Amniotic epithelial cell (primary cell): ENCODE data around the gene SRD5A2.
A peak's percentile ranks its signal among the peaks of the same experiment; 100 is the strongest.
"Not testable (repeated sequence)": the region's sequence is repeated elsewhere in the genome, so short reads cannot be mapped to it uniquely, and the experiment has no call there.

Source experiments
- DNase-seq: peaks from one replicate; pipeline ENCODE4 v3.0.0-alpha.2; 2010; ENCODE audit warnings: low read depth

Gene SRD5A2

GRCh38 chr2:31533036-31533435 is 47.7 kb downstream of the SRD5A2 start:
- no peak for DNase-seq

GRCh38 chr2:31531101-31531500 is 49.6 kb downstream of the SRD5A2 start:
- no peak for DNase-seq

- DNase-seq, result no peak
These were observed 51.5 kb downstream of the SRD5A2 start for GRCh38 chr2:31529256-31529655.

- DNase-seq, result no peak
These were observed 51.9 kb downstream of the SRD5A2 start for GRCh38 chr2:31528823-31529222.

- no peak for DNase-seq
These were observed 53.6 kb downstream of the SRD5A2 start for GRCh38 chr2:31526946-31527732.

GRCh38 chr2:31525876-31526275 is 54.9 kb downstream of the SRD5A2 start:
- no peak for DNase-seq

GRCh38 chr2:31524592-31524991 is 56.1 kb downstream of the SRD5A2 start:
- DNase-seq, result no peak

GRCh38 chr2:31523871-31524492 is 56.8 kb downstream of the SRD5A2 start:
- peak; percentile 40 for DNase-seq

- peak; percentile 8 for DNase-seq
These were observed 58.0 kb downstream of the SRD5A2 start for GRCh38 chr2:31522786-31523185.

GRCh38 chr2:31517442-31518203 is 63.1 kb downstream of the SRD5A2 start:
- DNase-seq, result no peak

- DNase-seq, result no peak
These were observed 65.2 kb downstream of the SRD5A2 start for GRCh38 chr2:31515586-31515985.

GRCh38 chr2:31513553-31513952 is 67.2 kb downstream of the SRD5A2 start:
- DNase-seq, result no peak

- no peak for DNase-seq
These were observed 69.4 kb downstream of the SRD5A2 start for GRCh38 chr2:31511376-31511775.

GRCh38 chr2:31505111-31505510 is 75.6 kb downstream of the SRD5A2 start:
- no peak for DNase-seq

- DNase-seq, result no peak
These were observed 76.4 kb downstream of the SRD5A2 start for GRCh38 chr2:31504311-31504710.

GRCh38 chr2:31496451-31496874 is 84.3 kb downstream of the SRD5A2 start:
- DNase-seq, result not testable (repeated sequence)

- peak; percentile 9 for DNase-seq
These were observed 91.4 kb downstream of the SRD5A2 start for GRCh38 chr2:31489339-31489738.

- DNase-seq, result no peak
These were observed 97.5 kb downstream of the SRD5A2 start for GRCh38 chr2:31483246-31483645.

- DNase-seq, result no peak
These were observed 104.1 kb downstream of the SRD5A2 start for GRCh38 chr2:31476511-31477180.

- peak; percentile 33 for DNase-seq
These were observed 105.0 kb downstream of the SRD5A2 start for GRCh38 chr2:31475692-31476091.

GRCh38 chr2:31474296-31474695 is 106.4 kb downstream of the SRD5A2 start:
- DNase-seq, result no peak
